ENCODE results near the gene AGAP1.

The AGAP1 gene

DNA sequence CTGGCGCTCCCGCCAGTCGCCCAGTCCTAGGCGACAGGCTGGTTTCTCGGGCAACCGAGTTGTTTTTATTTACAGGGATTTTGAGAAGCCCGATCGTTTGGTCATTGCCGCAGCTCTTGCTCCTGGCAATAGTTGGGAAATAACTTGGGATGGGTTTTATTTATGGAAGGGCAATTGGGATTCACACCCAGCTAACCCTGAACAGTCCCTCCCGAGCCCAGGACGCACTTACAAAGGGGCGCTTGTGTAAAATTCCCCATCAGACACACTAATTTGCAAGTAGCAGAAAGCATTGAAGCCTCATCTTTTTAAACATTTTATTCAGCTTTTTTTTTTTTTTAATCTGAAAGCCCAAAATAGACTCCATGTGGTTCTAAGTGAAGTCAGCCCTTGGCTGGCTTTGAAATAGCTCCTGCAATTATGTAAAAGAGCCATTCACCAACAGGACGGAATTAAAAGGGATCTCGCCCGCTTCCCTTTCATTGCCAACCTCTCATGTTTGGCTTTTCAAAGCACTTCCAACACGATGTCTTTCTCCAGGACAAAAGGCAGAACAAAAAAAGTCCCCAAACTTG is 677.9 kb downstream of the AGAP1 start:
- in situ Hi-C loops (cut with MboI; ENCODE audit: low sequenced_read_pairs), result no loop called here

DNA sequence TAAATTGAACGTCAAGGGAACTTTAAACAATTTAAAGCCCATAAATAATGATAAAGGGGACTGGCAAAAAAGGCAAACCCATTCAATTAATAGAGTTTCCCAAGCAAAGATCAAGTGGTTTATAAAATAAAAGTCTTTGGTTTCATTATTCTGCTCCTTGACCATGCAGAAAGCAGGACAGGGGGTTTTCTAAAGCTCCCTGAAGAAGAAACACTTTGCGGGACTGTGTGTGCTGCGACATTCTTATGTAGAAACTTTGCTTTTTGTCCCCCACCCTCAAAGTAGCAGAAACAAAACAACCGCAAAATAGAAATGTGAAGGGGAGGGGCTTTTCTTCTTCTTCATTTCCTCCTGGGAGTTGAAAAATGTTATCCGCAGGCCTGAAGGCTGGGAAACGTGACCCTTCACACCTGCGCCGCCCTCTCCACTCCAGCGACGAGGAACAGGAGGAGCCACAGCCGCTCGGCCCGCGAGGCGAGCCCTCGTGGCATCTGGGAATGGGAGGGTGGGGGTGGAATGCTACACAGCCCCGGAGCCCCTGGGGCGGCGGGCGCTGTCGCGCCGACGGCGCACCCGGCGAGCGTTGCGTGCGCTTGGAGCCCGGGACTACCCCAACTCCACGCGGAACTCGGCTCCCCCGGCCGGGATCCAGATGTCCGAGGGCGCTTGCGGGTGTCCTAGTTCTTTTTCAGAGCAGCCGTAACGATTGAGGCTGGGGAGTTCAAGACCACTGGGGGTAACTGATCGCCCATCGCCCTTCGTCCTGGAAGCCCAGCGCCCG is 678.6 kb downstream of the AGAP1 start:
- in situ Hi-C loops (cut with MboI; ENCODE audit: low sequenced_read_pairs), result no loop called here

DNA sequence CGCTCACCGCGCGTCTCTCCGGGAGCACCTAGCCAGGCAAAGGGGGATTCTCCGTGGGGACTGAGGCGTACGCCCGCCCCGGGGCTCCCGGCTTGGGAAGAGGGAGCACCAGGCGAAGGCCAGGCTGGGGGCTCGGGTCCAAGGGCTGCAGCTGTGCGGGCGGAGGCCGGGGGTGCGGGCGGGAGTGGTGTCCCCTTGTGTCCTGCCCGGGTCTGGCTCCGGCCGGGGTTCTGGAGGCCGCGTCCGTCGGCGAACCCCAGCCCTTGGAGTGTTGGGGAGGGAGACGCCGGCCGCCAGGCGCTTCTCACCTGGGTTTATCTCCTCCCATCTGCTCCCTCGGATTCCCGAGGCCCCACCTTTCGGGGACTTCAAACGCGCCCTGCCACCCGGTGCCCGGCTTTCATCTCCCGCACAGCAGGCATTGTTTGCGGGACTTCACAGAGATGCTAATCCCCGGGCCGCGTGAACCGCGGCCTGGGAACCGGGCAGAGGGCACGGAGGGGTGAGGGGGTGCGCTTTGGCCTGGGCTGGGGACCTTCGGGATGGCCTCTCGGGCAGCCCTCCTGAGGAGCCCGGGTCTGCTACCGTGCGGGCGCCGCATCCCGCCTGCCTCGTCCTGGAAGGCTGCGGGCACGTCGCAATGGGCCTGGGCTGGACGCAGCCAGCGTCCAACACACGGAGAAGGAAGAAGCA is 679.3 kb downstream of the AGAP1 start:
- in situ Hi-C loops (cut with MboI; ENCODE audit: low sequenced_read_pairs), result no loop called here

DNA sequence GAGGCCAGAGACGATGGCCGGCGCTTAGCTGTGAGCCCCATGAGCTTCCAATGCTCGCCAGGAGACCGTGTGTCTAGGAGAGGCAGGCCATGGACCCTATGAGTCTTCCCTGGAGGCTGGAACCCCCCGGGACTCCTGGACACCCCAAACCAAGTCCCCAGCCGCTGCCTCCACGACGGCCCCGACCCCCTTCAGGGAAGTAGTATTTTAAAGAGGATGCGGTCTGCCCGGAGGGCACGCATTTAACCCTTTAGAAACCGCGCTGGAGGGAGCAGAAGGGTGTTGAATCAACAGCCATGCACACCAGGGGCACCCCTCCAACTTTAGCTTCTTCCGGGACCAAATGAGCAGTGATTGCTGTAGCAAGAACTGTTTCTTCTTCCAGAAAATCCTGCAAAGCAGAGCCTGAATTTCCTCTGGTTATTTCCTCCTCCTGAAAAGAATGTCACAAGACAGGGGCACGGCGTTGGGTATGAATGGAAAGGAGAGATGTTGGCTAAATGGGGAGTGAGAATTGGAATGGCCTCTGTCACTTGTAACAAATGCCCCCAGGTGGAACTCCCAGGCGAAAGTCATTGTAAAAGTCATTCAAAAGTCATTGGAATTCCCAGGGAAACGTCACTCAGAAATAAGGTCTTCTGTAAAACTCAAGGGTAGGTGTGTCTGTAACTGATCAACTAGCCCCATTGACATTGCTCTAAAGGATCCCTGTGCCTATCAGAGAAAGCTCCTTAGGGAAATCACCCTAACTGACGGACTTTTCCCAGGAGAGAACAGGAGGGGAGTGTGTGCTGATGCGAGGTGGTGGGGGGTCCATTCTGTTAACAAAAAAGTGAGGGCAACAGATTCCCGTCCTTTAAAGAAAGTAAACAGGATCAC is 680.1 kb downstream of the AGAP1 start:
- in situ Hi-C loops (cut with MboI; ENCODE audit: low sequenced_read_pairs), result no loop called here

GRCh38 chr2:236175548-236176150 is 681.8 kb downstream of the AGAP1 start:
- in situ Hi-C loops (cut with MboI; ENCODE audit: low sequenced_read_pairs), result no loop called here

GRCh38 chr2:236176417-236176816 is 682.6 kb downstream of the AGAP1 start:
- in situ Hi-C loops (cut with MboI; ENCODE audit: low sequenced_read_pairs), result no loop called here

GRCh38 chr2:236176951-236177350 is 683.1 kb downstream of the AGAP1 start:
- in situ Hi-C loops (cut with MboI; ENCODE audit: low sequenced_read_pairs), result no loop called here

DNA sequence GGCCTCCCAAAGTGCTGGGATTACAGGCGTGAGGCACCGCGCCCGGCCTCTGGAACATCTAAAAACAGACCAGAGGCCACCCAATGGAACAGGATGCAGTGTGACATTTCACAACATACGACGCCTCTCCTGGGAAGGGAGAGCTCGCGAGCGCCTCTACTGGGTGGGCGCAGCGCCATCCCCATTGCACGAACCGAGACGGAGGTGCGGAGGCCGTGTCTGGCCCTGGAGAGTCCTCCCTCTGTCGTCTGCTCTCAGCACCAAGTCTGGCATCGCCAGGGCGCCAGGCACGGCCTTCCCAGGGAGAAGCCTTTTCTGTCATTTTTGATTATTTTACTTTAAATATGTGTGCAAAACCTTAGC is 683.7 kb downstream of the AGAP1 start:
- in situ Hi-C loops (cut with MboI; ENCODE audit: low sequenced_read_pairs), result no loop called here

DNA sequence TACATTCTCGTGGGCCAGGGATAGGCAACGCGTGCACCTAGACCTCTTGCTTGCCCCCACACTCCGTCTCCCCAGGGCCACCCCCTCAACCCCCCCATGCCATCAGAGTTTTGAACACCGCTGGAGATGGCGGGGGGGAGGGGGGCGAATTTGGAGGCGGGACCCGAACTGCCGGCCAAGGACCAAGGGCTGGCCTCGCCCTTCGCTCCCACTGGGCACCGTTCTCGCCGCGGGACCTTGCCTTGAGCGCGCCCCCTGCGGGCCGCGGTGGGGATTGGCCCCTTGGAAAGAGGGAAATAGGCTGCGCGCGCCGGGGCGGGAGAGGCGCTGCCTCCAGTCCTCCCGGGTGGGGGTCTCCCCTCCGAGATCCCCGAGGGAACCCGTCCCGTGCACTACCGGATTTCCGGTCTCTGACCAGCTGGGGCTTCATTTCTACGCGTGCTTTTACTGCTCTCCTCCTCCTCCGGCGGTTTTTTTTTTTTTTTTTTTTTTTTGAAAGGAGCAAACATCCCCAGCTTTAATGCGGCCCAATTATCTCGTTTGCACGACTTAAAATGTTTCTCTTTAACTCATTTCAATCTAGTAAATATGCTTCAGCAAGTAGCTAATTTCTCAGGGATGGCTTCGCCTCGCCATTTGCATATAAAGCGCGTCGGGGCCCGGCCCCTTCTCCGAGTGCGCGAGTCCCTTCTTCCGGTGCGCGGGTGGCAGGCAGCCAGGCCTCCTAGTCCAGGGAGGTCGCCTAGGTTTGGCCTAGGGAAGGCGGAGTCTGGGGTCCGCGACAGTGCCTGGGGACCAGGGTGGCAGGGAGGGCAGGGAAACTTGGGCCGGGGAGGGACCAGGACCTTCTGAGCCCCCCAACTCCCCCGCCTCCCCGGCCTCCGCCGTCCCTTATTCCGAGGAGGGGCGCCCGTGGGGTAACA is 684.4 kb downstream of the AGAP1 start:
- in situ Hi-C loops (cut with MboI; ENCODE audit: low sequenced_read_pairs), result no loop called here

- in situ Hi-C loops (cut with MboI; ENCODE audit: low sequenced_read_pairs), result no loop called here
These were observed 685.0 kb downstream of the AGAP1 start for GRCh38 chr2:236178890-236179235.

GRCh38 chr2:236179236-236180075 is 685.6 kb downstream of the AGAP1 start:
- in situ Hi-C loops (cut with MboI; ENCODE audit: low sequenced_read_pairs), result no loop called here

- in situ Hi-C loops (cut with MboI; ENCODE audit: low sequenced_read_pairs), result no loop called here
These were observed 686.4 kb downstream of the AGAP1 start for GRCh38 chr2:236180076-236180816.

- in situ Hi-C loops (cut with MboI; ENCODE audit: low sequenced_read_pairs), result no loop called here
These were observed 687.1 kb downstream of the AGAP1 start for GRCh38 chr2:236180831-236181453.

Measured in hTERT RPE-1 (cell line).